IMR-90 (cell line): Measurements from ENCODE around the gene NPAS3. TPM values are rescaled to one million over a fixed set of nuclear protein-coding genes. Genes with fewer than 3 reads are reported as not detected.

Experiments used
- ATAC-seq: fragments of 200-7000 bp; cut with Tn5 transposase; 2 replicates; pipeline ENCODE4 v1.9.1; 2020; ENCODE audit warnings: low read depth, mild to moderate bottlenecking, moderate library complexity
- BruUV-seq: library from RNA; stranded (reverse); fragments of 400-500 nt; replicated peaks from 2 replicates; lab custom pipeline; 2021; lab: Mats Ljungman, UMichigan
- CTCF ChIA-PET: fragments of 300-600 bp; formaldehyde crosslinking; extraction: SDS; loops from one replicate; lab custom pipeline; 2021; ENCODE audit warnings: antibody characterized with exemption; lab: Yijun Ruan, JAX
- POLR2A ChIA-PET: fragments of 300-600 bp; sonication (Branson Sonifier 250); formaldehyde crosslinking; loops from one replicate; lab custom pipeline; 2022; ENCODE audit warnings: antibody characterized with exemption; ENCODE audit not compliant: unreplicated experiment; lab: Charles Lee
- DNase-seq: peaks from one replicate; pipeline ENCODE4 v3.0.0; 2013
- H2AFZ ChIP-seq: replicated peaks from 2 replicates; pipeline ENCODE3; 2013; ENCODE audit warnings: low read length, mild to moderate bottlenecking; ENCODE audit not compliant: poor library complexity
- H2AK5ac ChIP-seq: 2 replicates; pipeline ENCODE4 v1.6.1; 2013; ENCODE audit warnings: low read depth, low read length, inconsistent platforms
- H2AK9ac ChIP-seq: replicated peaks from 2 replicates; pipeline ENCODE3; 2013; ENCODE audit warnings: mild to moderate bottlenecking, low read depth, low read length, moderate library complexity; ENCODE audit not compliant: poor library complexity
- H2BK120ac ChIP-seq: 2 replicates; pipeline ENCODE4 v1.6.1; 2013; ENCODE audit warnings: low read depth, low read length, inconsistent platforms
- H2BK15ac ChIP-seq: 3 replicates; pipeline ENCODE4 v1.6.1; 2013; ENCODE audit warnings: low read depth, low read length, inconsistent platforms
- H2BK20ac ChIP-seq: 2 replicates; pipeline ENCODE4 v1.6.1; 2013; ENCODE audit warnings: low read depth, mild to moderate bottlenecking, inconsistent platforms, low read length, moderate library complexity
- H2BK5ac ChIP-seq: 2 replicates; pipeline ENCODE4 v1.6.1; 2013; ENCODE audit warnings: mild to moderate bottlenecking, low read depth, low read length, inconsistent platforms; ENCODE audit not compliant: poor library complexity, severe bottlenecking
- H3K14ac ChIP-seq: replicated peaks from 2 replicates; pipeline ENCODE4 v1.6.1; 2013; ENCODE audit warnings: low read depth, low read length, inconsistent platforms
- H3K18ac ChIP-seq: 2 replicates; pipeline ENCODE4 v1.6.1; 2013; ENCODE audit warnings: low read depth, low read length, control low read depth
- H3K23ac ChIP-seq: 2 replicates; pipeline ENCODE4 v1.6.1; 2013; ENCODE audit warnings: low read depth, low read length, inconsistent platforms
- H3K27ac ChIP-seq: 2 replicates; pipeline ENCODE4 v1.5.1; 2013; ENCODE audit warnings: mild to moderate bottlenecking, control low read depth, low read length; ENCODE audit not compliant: insufficient read depth
- H3K27me3 ChIP-seq: 2 replicates; pipeline ENCODE4 v1.6.1; 2013; ENCODE audit warnings: low read length; ENCODE audit not compliant: control insufficient read depth, insufficient read depth
- H3K36me3 ChIP-seq: 2 replicates; pipeline ENCODE4 v1.6.1; 2013; ENCODE audit warnings: low read length, mixed read lengths; ENCODE audit not compliant: control insufficient read depth, insufficient read depth
- H3K4ac ChIP-seq: 2 replicates; pipeline ENCODE4 v1.6.1; 2013; ENCODE audit warnings: low read depth, low read length, inconsistent platforms
- H3K4me1 ChIP-seq: 2 replicates; pipeline ENCODE4 v1.6.1; 2013; ENCODE audit warnings: low read length, mixed read lengths; ENCODE audit not compliant: control insufficient read depth, insufficient read depth
- H3K4me2 ChIP-seq: 2 replicates; pipeline ENCODE4 v1.6.1; 2013; ENCODE audit warnings: low read depth, mild to moderate bottlenecking, control low read depth, low read length, moderate library complexity
- H3K4me3 ChIP-seq: 2 replicates; pipeline ENCODE4 v1.5.1; 2013; ENCODE audit warnings: low read depth, mild to moderate bottlenecking, control low read depth, low read length, moderate library complexity; ENCODE audit not compliant: insufficient read depth
- H3K56ac ChIP-seq: 2 replicates; pipeline ENCODE4 v1.6.1; 2013; ENCODE audit warnings: low read length, inconsistent platforms; ENCODE audit not compliant: insufficient read depth; ENCODE audit errors: extremely low read depth
- H3K79me1 ChIP-seq, 2 experiments: 2 replicates each; pipeline ENCODE4 v1.6.1; 2013; ENCODE audit warnings: low read length in 2 of 2, inconsistent platforms in 1 of 2, low read depth in 1 of 2
- H3K9ac ChIP-seq: 2 replicates; pipeline ENCODE4 v1.6.1; 2013; ENCODE audit warnings: low read depth, low read length, control low read depth
- H3K9me1 ChIP-seq: 2 replicates; pipeline ENCODE4 v1.6.1; 2013; ENCODE audit warnings: low read length, inconsistent platforms; ENCODE audit not compliant: insufficient read depth
- H3K9me3 ChIP-seq: 2 replicates; pipeline ENCODE4 v1.6.1; 2013; ENCODE audit warnings: low read length; ENCODE audit not compliant: control insufficient read depth, insufficient read depth
- H4K20me1 ChIP-seq: 2 replicates; pipeline ENCODE4 v1.6.1; 2013; ENCODE audit warnings: low read length, inconsistent platforms; ENCODE audit not compliant: insufficient read depth
- H4K5ac ChIP-seq: 2 replicates; pipeline ENCODE4 v1.6.1; 2013; ENCODE audit warnings: mild to moderate bottlenecking, low read depth, low read length, control low read depth
- H4K8ac ChIP-seq, 2 experiments: 2 replicates each; pipeline ENCODE4 v1.6.1; 2013; ENCODE audit warnings: low read depth in 2 of 2, low read length in 2 of 2, control low read depth in 1 of 2, inconsistent platforms in 1 of 2
- H4K91ac ChIP-seq: 2 replicates; pipeline ENCODE4 v1.6.1; 2013; ENCODE audit warnings: low read depth, low read length, inconsistent platforms; ENCODE audit not compliant: insufficient read depth
- CHD1 ChIP-seq: IDR thresholded peaks from 2 replicates; pipeline ENCODE4 v1.6.1; 2012; ENCODE audit warnings: low read depth, low read length, improper control_type of control experiment
- MAFK ChIP-seq: IDR thresholded peaks from 2 replicates; pipeline ENCODE4 v1.6.1; 2012; ENCODE audit warnings: low read depth, low read length, improper control_type of control experiment
- NFE2L2 ChIP-seq: fragments of 150-350 bp; IDR thresholded peaks from 2 replicates; pipeline ENCODE4 v1.6.1; 2016; ENCODE audit warnings: low read depth, mild to moderate bottlenecking, low read length
- RAD21 ChIP-seq: IDR thresholded peaks from 2 replicates; pipeline ENCODE4 v1.6.1; 2012; ENCODE audit warnings: low read length, improper control_type of control experiment
- RFX5 ChIP-seq: IDR thresholded peaks from 2 replicates; pipeline ENCODE4 v1.8.0; 2012; ENCODE audit warnings: low read depth, mild to moderate bottlenecking, low read length, moderate library complexity
- SMC3 ChIP-seq: fragments of 150-350 bp; IDR thresholded peaks from 2 replicates; pipeline ENCODE4 v1.6.1; 2016; ENCODE audit warnings: low read depth, mild to moderate bottlenecking, antibody characterized with exemption, low read length, moderate library complexity
- USF2 ChIP-seq: fragments of 150-350 bp; IDR thresholded peaks from 2 replicates; pipeline ENCODE4 v1.6.1; 2017; ENCODE audit warnings: mild to moderate bottlenecking, antibody characterized with exemption, low read length, low read depth
- WGBS, 2 experiments: methylation state at CpG; one replicate each; pipeline versions ENCODE4 v1.1.5 to v1.1.7; 2013; ENCODE audit warnings: missing lambda C conversion rate in 2 of 2; ENCODE audit not compliant: insufficient read length in 1 of 2; ENCODE audit errors: extremely low coverage in 2 of 2; 5-methylcytosine and 5-hydroxymethylcytosine counted together
- dilution Hi-C: fragments of 300-500 bp; cut with HindIII; formaldehyde crosslinking; loops from one replicate; pipeline ENCODE4 v1.14.3; 2018; ENCODE audit warnings: low sequenced_read_pairs; ENCODE audit not compliant: unreplicated experiment
- in situ Hi-C: fragments of 300-500 bp; cut with MboI; formaldehyde crosslinking; loops from 3 replicates; pipeline ENCODE4 v1.14.3; 2019; ENCODE audit warnings: low sequenced_read_pairs, inconsistent platforms, mixed read lengths
- intact Hi-C: fragments of 100-400 bp; cut with micrococcal nuclease; formaldehyde crosslinking; loops from 2 replicates; pipeline ENCODE4 v1.10.0; 2022
- polyA plus RNA-seq, 3 experiments: library from polyadenylated mRNA; depleted of rRNA; stranded (reverse); fragments of >200 nt; gene quantifications; 2 replicates each; pipeline ENCODE4 v1.2.3, GENCODE V29; 2012; ENCODE audit warnings: low replicate concordance in 1 of 3
- total RNA-seq: library from RNA; depleted of rRNA; stranded (reverse); fragments of >200 nt; gene quantifications from 2 replicates; pipeline ENCODE4 v1.2.3, GENCODE V29; 2012
- TF ChIP-seq, protein P1 (sequence below): fragments of 150-350 bp; IDR thresholded peaks from 2 replicates; pipeline ENCODE4 v1.6.1; 2016; ENCODE audit warnings: low read depth, mild to moderate bottlenecking, low read length, moderate library complexity, borderline replicate concordance

The NPAS3 gene
- total and polyA plus RNA-seq, 2 of the 4 experiments (the other 2 are of a cell fraction), result not detected

DNA sequence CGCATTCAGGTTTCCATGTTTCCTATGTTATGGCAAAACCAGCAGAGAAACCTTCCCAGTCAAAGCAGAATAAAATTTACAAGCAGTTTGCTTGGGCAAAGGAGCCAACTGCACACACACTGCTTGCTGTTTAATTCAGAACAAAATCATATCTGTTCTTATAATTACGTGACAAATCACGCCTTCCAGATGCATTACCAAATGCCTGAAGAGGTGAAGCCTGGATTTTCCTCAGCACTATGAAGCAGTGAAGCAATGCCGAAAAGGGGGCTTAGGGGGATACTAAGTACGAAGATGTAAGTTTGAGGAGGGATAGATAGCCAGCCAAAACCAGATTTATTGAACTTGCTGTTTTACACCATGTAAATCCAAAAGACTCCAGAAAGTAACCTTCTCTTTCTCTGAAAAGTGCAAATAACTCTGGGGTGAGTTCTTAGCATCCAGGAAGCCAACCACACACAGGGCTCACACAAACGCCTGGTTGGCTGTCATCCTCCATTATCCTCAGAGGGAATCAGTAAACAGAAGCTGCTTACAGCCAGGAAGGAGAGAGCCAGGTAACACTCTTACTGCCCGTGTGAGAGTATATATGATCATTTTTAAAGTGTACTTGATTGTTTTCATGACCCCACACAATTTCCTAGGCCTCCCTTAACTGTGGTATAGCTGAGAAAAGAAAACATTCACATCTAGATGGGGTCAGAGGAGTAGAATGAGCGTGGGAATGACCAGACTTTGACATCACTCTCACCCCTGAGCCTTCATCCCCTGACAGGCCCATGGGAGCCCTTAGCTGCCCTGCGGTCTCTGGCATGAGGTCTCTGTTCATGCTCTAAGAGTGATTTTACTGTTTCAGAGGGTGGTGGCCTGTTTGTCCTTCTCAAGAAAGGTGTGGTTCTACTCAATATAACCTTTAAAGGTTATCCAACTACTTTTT lies 569.7 kb downstream of the NPAS3 start:
- BruUV-seq, result no TSS peak
- CTCF ChIA-PET, result no interaction called here
- no peak for DNase-seq

More for the DNA sequence above, 569.7 kb downstream of the NPAS3 start:
- H3K36me3 ChIP-seq, result no peaks in the 10 kb centered on the region
- H3K4ac ChIP-seq, result no peak overlapping the region
- no peak overlapping the region for H3K9ac ChIP-seq
- dilution Hi-C loops, result no loop called here
- WGBS, 2 experiments, result 60% methylated on average over 1 of the region's 9 CpGs; no CpG with 5 or more reads in 1 of the 2 experiments
- in situ Hi-C loops, result no loop called here
- no peak overlapping the region for H2BK15ac ChIP-seq
- no peak overlapping the region for H4K5ac ChIP-seq
- H3K14ac ChIP-seq, result no peak overlapping the region
- no peak overlapping the region for H3K23ac ChIP-seq
- H4K91ac ChIP-seq, result no peak overlapping the region
- no peak overlapping the region for H3K18ac ChIP-seq
- H3K9me1 ChIP-seq, result no peaks in the 10 kb centered on the region
- no peak for TF ChIP-seq USF2
- no peak for TF ChIP-seq SMC3
- TF ChIP-seq, protein P1, sequence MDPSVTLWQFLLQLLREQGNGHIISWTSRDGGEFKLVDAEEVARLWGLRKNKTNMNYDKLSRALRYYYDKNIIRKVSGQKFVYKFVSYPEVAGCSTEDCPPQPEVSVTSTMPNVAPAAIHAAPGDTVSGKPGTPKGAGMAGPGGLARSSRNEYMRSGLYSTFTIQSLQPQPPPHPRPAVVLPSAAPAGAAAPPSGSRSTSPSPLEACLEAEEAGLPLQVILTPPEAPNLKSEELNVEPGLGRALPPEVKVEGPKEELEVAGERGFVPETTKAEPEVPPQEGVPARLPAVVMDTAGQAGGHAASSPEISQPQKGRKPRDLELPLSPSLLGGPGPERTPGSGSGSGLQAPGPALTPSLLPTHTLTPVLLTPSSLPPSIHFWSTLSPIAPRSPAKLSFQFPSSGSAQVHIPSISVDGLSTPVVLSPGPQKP, result no peak
- no peak for TF ChIP-seq MAFK
- no peak for TF ChIP-seq RFX5
- no peak for TF ChIP-seq RAD21
- TF ChIP-seq CHD1, result no peak
- TF ChIP-seq NFE2L2, result no peak
- no peaks in the 10 kb centered on the region for H4K20me1 ChIP-seq
- no peak overlapping the region for H2BK5ac ChIP-seq
- H2BK20ac ChIP-seq, result no peak overlapping the region
- no peak for ATAC-seq
- no peak overlapping the region for H4K8ac ChIP-seq
- H2AK5ac ChIP-seq, result no peak overlapping the region
- no peak overlapping the region for H3K27ac ChIP-seq
- H3K27me3 ChIP-seq, result no peaks in the 10 kb centered on the region
- no peak overlapping the region for H3K56ac ChIP-seq
- no peak overlapping the region for H2AK9ac ChIP-seq
- intact Hi-C loops, result no loop called here
- POLR2A ChIA-PET, result no interaction called here
- no peaks in the 10 kb centered on the region for H3K79me1 ChIP-seq
- H3K9me3 ChIP-seq, result no peaks in the 10 kb centered on the region
- H2AFZ ChIP-seq, result no peak overlapping the region
- no peak overlapping the region for H3K4me2 ChIP-seq
- no peak overlapping the region for H2BK120ac ChIP-seq
- H3K4me1 ChIP-seq, result no peaks in the 10 kb centered on the region
- H3K4me3 ChIP-seq, result no peak overlapping the region
